G401 (cell line): Measurements from ENCODE around the gene QRFP. TPM values are rescaled to one million over a fixed set of nuclear protein-coding genes. Genes with fewer than 3 reads are reported as not detected.

Experiments
- DNase-seq: peaks from one replicate; pipeline ENCODE4 v3.0.0-alpha.2; 2015; ENCODE audit warnings: low spot score
- in situ Hi-C: cut with HindIII; loops from 2 replicates; pipeline ENCODE4 v1.10.0; 2016; ENCODE audit warnings: low sequenced_read_pairs, mixed read lengths
- total RNA-seq: library from RNA; depleted of rRNA; stranded (reverse); fragments of >200 nt; shearing (Covaris generic); gene quantifications from 2 replicates; pipeline ENCODE4 v1.2.3, GENCODE V29; 2014; rRNA removed

The QRFP gene
- total RNA-seq, 1 experiment from 2014 or later, result not detected

- no peak for DNase-seq
Observed at GRCh38 chr9:130845254-130845653, 51.4 kb downstream of the QRFP start.

DNA sequence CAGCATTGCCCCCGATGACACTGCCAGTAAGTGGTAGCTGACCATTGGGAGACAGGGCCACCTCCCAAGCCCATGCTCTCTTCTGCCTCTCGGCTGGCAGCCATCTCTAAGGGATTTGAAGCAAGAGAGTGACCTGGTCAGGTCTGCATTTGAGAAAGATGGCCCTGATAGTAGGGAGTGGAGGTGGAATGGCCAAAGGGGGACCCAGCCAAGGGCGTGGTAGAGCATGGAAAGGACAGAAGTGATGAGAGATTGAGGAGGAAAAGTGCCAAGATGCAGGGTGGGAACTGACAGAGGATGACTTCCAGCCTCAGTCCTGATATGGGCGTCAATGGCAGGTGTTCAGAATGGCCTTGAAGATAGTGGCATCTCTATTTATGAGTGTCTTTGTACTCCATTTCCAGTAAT lies 52.6 kb downstream of the QRFP start:
- DNase-seq, result no peak

More at GRCh38 chr9:130845254-130845653, 51.4 kb downstream of the QRFP start:
- in situ Hi-C loops, result no loop called here

GRCh38 chr9:130843049-130843908 lies 53.3 kb downstream of the QRFP start:
- peak; percentile 43 for DNase-seq
- in situ Hi-C loops, result no loop called here

More for the DNA sequence above, 52.6 kb downstream of the QRFP start:
- in situ Hi-C loops, result no loop called here

Other genes starting within 250 kb of the QRFP start
- gene PRDM12, start 232.2 kb downstream of the QRFP start, total RNA-seq, result not detected in 2 replicates
- 41.5 and 66.4 TPM in 2 replicates for gene EXOSC2, start 203.0 kb downstream of the QRFP start, total RNA-seq
- 22.3 and 27.1 TPM in 2 replicates for gene ABL1, start 61.6 kb downstream of the QRFP start, total RNA-seq
- 2.4 and 2.6 TPM in 2 replicates for gene FIBCD1, start 42.4 kb upstream of the QRFP start, total RNA-seq
- gene LAMC3, start 112.4 kb upstream of the QRFP start, total RNA-seq, result 1.8 and 3.3 TPM in 2 replicates
- gene AIF1L, start 199.7 kb upstream of the QRFP start, total RNA-seq, result 25.5 and 26.9 TPM in 2 replicates
- 9.4 and 11.9 TPM in 2 replicates for gene NUP214, start 228.8 kb upstream of the QRFP start, total RNA-seq